ENCODE data around the gene DNAAF3.

DNAAF3 gene

GRCh38 chr19:55112777-55113569 is 53.4 kb downstream of the DNAAF3 start:
- Histone ChIP-seq H3K36me3 (peaks cover 9% of the 10 kb centered on the region), H3K4me3 (ENCODE audit: low read depth, low read length) (no peak overlapping the region)
- no peak for DNase-seq

GRCh38 chr19:55112246-55112776 is 54.1 kb downstream of the DNAAF3 start:
- H3K36me3 ChIP-seq = peaks cover 9% of the 10 kb centered on the region

More at GRCh38 chr19:55112777-55113569, 53.4 kb downstream of the DNAAF3 start:
- H3K9me3 ChIP-seq = no peaks in the 10 kb centered on the region
- TF ChIP-seq CTCF (IDR thresholded peaks at IDR 0.05; ENCODE audit: low read depth, low read length) = no peak
- no peaks in the 10 kb centered on the region for H3K27me3 ChIP-seq
- H3K4me1 ChIP-seq = no peaks in the 10 kb centered on the region

GRCh38 chr19:55111238-55111831 is 55.1 kb downstream of the DNAAF3 start:
- DNase-seq = no peak
- Histone ChIP-seq H3K36me3 (peaks cover 9% of the 10 kb centered on the region), H3K4me1 (no peaks in the 10 kb centered on the region), H3K4me3 (ENCODE audit: low read depth, low read length) (no peak overlapping the region), H3K27me3 (no peaks in the 10 kb centered on the region), H3K9me3 (no peaks in the 10 kb centered on the region)
- TF ChIP-seq CTCF (IDR thresholded peaks at IDR 0.05; ENCODE audit: low read depth, low read length) = no peak

More at GRCh38 chr19:55112246-55112776, 54.1 kb downstream of the DNAAF3 start:
- H3K27me3 ChIP-seq = no peaks in the 10 kb centered on the region
- H3K4me1 ChIP-seq = no peaks in the 10 kb centered on the region
- TF ChIP-seq CTCF (IDR thresholded peaks at IDR 0.05; ENCODE audit: low read depth, low read length) = no peak
- H3K4me3 ChIP-seq (ENCODE audit: low read depth, low read length) = no peak overlapping the region
- no peak for DNase-seq
- H3K9me3 ChIP-seq = no peaks in the 10 kb centered on the region

- H3K9me3 ChIP-seq = no peaks in the 10 kb centered on the region
- no peaks in the 10 kb centered on the region for H3K4me1 ChIP-seq
- H3K36me3 ChIP-seq = peaks cover 9% of the 10 kb centered on the region
- TF ChIP-seq CTCF (IDR thresholded peaks at IDR 0.05; ENCODE audit: low read depth, low read length) = no peak
- H3K27me3 ChIP-seq = no peaks in the 10 kb centered on the region
- DNase-seq = no peak
- no peak overlapping the region for H3K4me3 ChIP-seq (ENCODE audit: low read depth, low read length)
Measured at GRCh38 chr19:55109527-55110291, 56.7 kb downstream of the DNAAF3 start.
